Type B pancreatic cell (in vitro differentiated cells): ENCODE results near the gene TXNRD2. TPM values are rescaled to one million over a fixed set of nuclear protein-coding genes. Genes with fewer than 3 reads are reported as not detected.

Experiments used
- DNase-seq: peaks from one replicate; pipeline ENCODE4 v3.0.0; 2021; ENCODE audit warnings: mixed read lengths; ENCODE audit not compliant: unreplicated experiment; ENCODE audit errors: extremely low spot score
- H3K27ac Mint-ChIP-seq: 2 replicates; pipeline ENCODE4 v1.8.0; 2021; ENCODE audit warnings: mild to moderate bottlenecking, mixed read lengths
- H3K27me3 Mint-ChIP-seq: 2 replicates; pipeline ENCODE4 v1.8.0; 2021; ENCODE audit warnings: mixed read lengths
- H3K36me3 Mint-ChIP-seq: 2 replicates; pipeline ENCODE4 v1.8.0; 2021; ENCODE audit warnings: mixed read lengths
- H3K4me1 Mint-ChIP-seq: one replicate; pipeline ENCODE4 v1.8.0; 2021; ENCODE audit warnings: mixed read lengths; ENCODE audit not compliant: unreplicated experiment
- H3K4me3 Mint-ChIP-seq: 2 replicates; pipeline ENCODE4 v1.8.0; 2021; ENCODE audit warnings: mild to moderate bottlenecking, mixed read lengths
- H3K9me3 Mint-ChIP-seq: 2 replicates; pipeline ENCODE4 v1.8.0; 2021; ENCODE audit warnings: mixed read lengths
- total RNA-seq: library from RNA; stranded (reverse); gene quantifications from 2 replicates; pipeline ENCODE4 v1.2.1, GENCODE V29; 2021; ENCODE audit warnings: low replicate concordance
- TF ChIP-seq, protein P1 (sequence below): fragments of 200-600 bp; sonication (generic); conservative IDR thresholded peaks from 2 replicates; pipeline ENCODE4 v1.5.0; 2021; ENCODE audit warnings: antibody characterized with exemption, mild to moderate bottlenecking

The TXNRD2 gene
- total RNA-seq, 1 donor from 2014 or later: 25.1 TPM

DNA sequence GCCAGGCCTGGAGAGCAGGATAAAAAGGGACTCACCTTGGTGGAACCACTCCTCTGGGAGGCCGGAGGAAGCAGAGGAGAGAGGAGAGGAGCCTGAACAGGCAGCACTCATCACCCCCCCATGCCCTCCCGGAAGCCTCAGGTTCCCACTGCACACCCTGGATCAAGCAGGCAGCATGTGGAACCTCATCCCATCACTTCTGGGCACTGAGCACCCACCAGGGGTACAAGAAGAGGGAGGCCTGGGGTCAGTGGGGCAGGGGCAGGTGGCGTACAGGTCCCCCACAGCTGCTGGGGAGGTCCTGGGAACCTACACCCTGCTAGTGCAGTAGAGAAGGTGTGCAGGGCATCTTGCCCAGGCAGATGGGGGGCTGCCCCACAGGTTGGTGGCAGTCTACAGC lies 35.1 kb upstream of the TXNRD2 start:
- Mint-ChIP-seq H3K27ac (no peak overlapping the region), H3K4me1 (peaks cover 12% of the 10 kb centered on the region), H3K4me3 (no peak overlapping the region), H3K9me3 (no peaks in the 10 kb centered on the region), H3K36me3 (no peaks in the 10 kb centered on the region), H3K27me3 (no peaks in the 10 kb centered on the region)
- no peak for DNase-seq
- TF ChIP-seq, protein P1, sequence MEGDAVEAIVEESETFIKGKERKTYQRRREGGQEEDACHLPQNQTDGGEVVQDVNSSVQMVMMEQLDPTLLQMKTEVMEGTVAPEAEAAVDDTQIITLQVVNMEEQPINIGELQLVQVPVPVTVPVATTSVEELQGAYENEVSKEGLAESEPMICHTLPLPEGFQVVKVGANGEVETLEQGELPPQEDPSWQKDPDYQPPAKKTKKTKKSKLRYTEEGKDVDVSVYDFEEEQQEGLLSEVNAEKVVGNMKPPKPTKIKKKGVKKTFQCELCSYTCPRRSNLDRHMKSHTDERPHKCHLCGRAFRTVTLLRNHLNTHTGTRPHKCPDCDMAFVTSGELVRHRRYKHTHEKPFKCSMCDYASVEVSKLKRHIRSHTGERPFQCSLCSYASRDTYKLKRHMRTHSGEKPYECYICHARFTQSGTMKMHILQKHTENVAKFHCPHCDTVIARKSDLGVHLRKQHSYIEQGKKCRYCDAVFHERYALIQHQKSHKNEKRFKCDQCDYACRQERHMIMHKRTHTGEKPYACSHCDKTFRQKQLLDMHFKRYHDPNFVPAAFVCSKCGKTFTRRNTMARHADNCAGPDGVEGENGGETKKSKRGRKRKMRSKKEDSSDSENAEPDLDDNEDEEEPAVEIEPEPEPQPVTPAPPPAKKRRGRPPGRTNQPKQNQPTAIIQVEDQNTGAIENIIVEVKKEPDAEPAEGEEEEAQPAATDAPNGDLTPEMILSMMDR: no peak

DNA sequence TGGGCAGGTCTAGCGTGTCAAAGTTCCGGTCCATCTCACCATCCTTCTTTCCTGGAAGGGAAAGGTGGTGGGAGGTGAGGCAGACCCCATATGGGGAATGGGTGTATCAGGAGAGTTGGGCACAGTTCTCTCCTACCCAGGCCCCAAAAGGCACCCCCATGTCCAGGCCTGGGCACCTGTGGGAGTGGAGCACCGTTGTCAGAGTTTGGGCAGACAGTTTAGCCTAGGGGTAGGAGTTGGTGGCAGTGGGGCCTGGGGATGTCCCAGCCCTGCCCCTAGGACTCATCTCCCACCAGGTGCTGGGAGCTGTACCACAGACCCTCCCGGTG lies 34.1 kb upstream of the TXNRD2 start:
- H3K4me3 Mint-ChIP-seq: no peak overlapping the region
- TF ChIP-seq, protein P1: no peak
- no peaks in the 10 kb centered on the region for H3K27me3 Mint-ChIP-seq
- H3K27ac Mint-ChIP-seq: peak overlapping the region; percentile 71
- no peaks in the 10 kb centered on the region for H3K9me3 Mint-ChIP-seq
- peaks cover 12% of the 10 kb centered on the region for H3K4me1 Mint-ChIP-seq
- DNase-seq: no peak
- H3K36me3 Mint-ChIP-seq: no peaks in the 10 kb centered on the region

DNA sequence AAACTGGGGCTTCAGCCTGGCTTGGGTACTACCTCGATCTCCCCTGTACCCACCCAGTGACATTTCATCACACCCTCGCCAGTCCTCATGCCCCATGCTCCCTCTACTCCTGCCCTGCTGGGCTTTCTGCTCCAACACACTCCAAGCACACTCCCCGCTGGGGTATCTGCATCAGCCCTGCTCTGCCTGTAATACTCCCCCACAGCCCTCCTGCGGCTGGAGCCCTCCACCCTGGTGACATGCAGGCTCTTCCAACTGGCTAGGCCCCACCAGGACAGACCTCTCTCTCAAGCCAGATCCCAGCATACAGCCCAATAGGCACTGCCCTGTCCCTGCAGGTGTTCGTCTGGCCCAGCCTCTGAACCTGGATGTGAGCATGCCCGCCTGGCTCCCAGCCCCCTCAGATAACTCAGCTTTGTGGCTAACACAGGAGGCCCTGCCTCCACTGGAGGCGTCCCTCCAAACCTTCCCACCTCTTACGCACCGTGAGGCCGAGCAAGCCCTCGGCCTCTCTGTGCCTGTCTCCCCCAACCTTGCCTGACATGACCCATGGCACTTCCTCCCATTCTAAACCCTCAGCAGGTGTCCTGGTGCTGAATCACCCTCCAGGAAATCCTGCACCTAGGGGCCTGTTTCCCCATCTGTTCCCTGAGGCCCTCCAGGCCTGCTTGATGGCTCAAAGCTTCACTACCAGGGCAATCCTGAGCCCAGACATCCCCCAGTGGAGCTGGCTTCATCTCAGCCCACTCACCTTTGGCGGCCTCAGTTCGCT lies 33.5 kb upstream of the TXNRD2 start:
- TF ChIP-seq, protein P1: no peak
- H3K27ac Mint-ChIP-seq: peak overlapping the region; percentile 71
- no peaks in the 10 kb centered on the region for H3K27me3 Mint-ChIP-seq
- H3K36me3 Mint-ChIP-seq: no peaks in the 10 kb centered on the region
- peaks cover 12% of the 10 kb centered on the region for H3K4me1 Mint-ChIP-seq
- no peak for DNase-seq
- peak overlapping the region; percentile 39 for H3K4me3 Mint-ChIP-seq
- H3K9me3 Mint-ChIP-seq: no peaks in the 10 kb centered on the region

DNA sequence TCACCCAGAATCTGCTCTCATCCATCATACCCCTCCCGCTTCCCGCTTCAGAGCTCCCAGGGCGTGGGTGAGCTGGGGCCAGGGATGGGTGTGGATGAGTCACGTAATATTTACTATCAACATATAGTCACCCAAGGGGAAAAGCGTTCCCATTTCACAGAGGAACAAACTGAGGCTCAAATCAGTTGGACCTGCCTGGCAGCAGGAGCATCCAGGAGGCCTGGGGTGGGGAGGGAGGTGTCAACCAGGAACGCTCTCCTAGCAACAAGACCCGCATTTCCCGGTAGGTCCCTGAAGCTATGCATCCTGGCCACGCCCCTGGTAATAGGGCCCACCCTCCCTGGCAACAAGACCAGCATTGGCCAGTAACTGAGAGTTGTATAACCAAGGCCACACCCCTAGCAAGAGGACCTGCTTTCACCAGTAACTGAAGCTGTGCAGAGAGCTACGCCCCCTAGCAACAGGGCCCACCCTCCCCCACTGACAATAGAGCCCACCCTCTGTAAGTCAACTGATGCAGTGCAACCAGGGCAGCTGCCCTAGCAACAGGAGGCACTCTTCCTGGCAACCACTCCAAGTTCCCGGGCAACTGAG lies 32.7 kb upstream of the TXNRD2 start:
- no peak for DNase-seq
- H3K36me3 Mint-ChIP-seq: no peaks in the 10 kb centered on the region
- H3K27me3 Mint-ChIP-seq: no peaks in the 10 kb centered on the region
- H3K4me1 Mint-ChIP-seq: peaks cover 12% of the 10 kb centered on the region
- H3K27ac Mint-ChIP-seq: peak overlapping the region; percentile 71
- TF ChIP-seq, protein P1: no peak
- H3K4me3 Mint-ChIP-seq: no peak overlapping the region
- no peaks in the 10 kb centered on the region for H3K9me3 Mint-ChIP-seq

DNA sequence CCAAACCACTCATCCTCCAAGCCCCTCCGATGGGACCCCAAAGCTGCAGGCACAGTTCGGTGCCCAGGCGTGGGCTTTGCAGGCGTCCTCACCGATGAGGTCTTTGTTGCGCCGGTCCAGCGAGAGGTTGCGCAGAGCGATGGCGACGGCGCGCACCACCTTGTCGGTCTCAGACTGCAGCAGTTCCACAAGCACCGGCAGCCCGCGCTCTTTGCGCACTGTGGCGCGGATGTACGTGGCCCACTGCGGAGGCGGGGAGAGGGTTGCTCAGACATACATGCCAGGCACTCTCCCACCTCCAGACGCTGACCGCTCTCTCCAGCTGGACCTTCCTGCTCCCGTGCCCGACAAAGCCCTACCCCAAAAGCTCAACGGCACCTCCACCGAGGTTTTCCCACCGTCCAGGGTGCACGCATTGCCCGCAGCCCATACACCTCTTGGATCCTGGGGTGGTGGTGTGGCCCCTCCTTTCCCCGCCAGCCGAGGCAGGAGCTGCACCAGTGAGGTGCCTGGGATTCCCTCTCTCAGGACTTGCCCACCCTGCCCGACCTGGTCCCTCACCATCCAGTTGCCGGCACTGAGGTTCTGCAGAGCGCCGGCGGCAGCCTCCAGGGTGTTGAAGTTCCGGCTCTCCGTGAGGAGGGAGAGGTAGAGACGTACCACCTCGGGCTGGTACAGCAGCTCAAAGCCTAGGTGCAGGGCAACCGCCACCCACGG lies 32.1 kb upstream of the TXNRD2 start:
- TF ChIP-seq, protein P1: no peak
- Mint-ChIP-seq H3K27me3 (no peaks in the 10 kb centered on the region), H3K4me1 (peaks cover 12% of the 10 kb centered on the region), H3K36me3 (no peaks in the 10 kb centered on the region), H3K9me3 (no peaks in the 10 kb centered on the region), H3K27ac (no peak overlapping the region), H3K4me3 (no peak overlapping the region)
- no peak for DNase-seq
